ENCODE measurements around the gene PHF21B. TPM values are rescaled to one million over a fixed set of nuclear protein-coding genes. Genes with fewer than 3 reads are reported as not detected.

Gene PHF21B
- not detected in 2 replicates for total RNA-seq

DNA sequence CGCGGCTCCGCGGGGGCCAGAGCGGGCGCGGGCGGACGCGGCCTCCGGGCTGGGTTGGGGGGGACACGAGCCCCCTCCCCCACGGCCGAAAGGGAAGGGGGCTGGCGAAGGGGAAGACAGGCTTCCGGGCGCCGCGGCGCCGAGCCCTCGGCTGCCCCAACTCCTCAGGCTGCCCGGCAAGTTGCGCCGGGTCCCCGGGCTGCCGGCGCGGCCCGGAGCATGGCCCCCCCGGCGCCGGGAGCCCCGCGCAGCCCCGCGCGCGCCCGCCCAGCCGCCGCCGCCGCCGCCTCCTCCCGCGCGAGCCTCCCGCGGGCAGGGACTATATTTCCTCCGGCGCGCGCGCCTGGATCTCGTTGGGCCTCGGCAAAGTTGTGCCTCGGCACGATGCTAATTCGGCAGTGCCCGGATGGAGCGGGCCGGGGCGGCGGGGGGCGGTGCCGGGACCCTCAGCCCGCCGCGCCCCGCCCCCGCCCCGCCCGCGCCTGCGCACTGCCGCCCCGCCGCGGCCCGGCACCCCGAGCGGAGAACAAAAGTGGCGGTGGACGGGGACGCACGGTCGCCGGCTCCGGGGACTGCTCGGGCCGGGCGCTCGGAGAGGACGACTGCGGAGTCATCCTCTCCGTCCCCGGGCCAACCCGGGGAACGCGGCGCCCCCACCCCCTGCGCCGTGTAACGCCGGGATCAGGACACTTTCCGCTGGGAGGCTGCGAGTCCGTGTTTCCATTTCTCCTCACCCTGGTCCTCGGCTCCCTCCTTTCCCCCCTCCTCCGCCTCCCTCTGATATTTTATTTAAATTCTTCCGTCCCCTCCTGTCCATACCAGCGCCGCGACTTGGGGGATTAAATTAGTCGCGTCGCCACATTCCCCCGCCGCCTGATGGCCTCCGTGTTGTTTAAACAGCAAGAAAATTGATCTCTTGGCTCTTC lies at the start of gene PHF21B:
Gene PHF21B, minus strand, starts transcription at position 400 of the 926 bp plus-strand sequence. CDS start 456 bp downstream, outside the sequence.

Other genes with a start within 250 kb of the PHF21B start
- gene NUP50, start 153.9 kb upstream of the PHF21B start, total RNA-seq: 42.4 and 76.1 TPM in 2 replicates
- gene KIAA0930, start 230.9 kb upstream of the PHF21B start, total RNA-seq: 89.5 and 129 TPM in 2 replicates

Measured in tracheal epithelial cell (primary cell).